NCI-H1105 treated with DMSO at 0.1 percent for 48 hours (cell line): Measurements from ENCODE around the gene GEN1.
"Not testable (repeated sequence)": the region's sequence is repeated elsewhere in the genome, so short reads cannot be mapped to it uniquely, and the experiment has no call there.

Source experiments
- DNase-seq: peaks from one replicate; lab custom pipeline; 2025; lab: John Stamatoyannopoulos, UW

The GEN1 gene

GRCh38 chr2:17799301-17800120, 45.6 kb downstream of the GEN1 start:
- DNase-seq = no peak

GRCh38 chr2:17800219-17800618, 46.3 kb downstream of the GEN1 start:
- peak; percentile 21 for DNase-seq

GRCh38 chr2:17800693-17801458, 46.9 kb downstream of the GEN1 start:
- DNase-seq = peak; percentile 28

GRCh38 chr2:17803497-17803896, 49.6 kb downstream of the GEN1 start:
- DNase-seq = no peak

- no peak for DNase-seq
Observed at GRCh38 chr2:17804358-17804757, 50.4 kb downstream of the GEN1 start.

GRCh38 chr2:17805166-17805565, 51.2 kb downstream of the GEN1 start:
- no peak for DNase-seq

- no peak for DNase-seq
Observed at GRCh38 chr2:17805717-17806363, 51.9 kb downstream of the GEN1 start.

- no peak for DNase-seq
Observed at GRCh38 chr2:17813010-17813741, 59.2 kb downstream of the GEN1 start.

GRCh38 chr2:17813742-17814473, 60.0 kb downstream of the GEN1 start:
- DNase-seq = no peak

- no peak for DNase-seq
Observed at GRCh38 chr2:17814601-17815000, 60.7 kb downstream of the GEN1 start.

GRCh38 chr2:17815468-17816184, 61.7 kb downstream of the GEN1 start:
- DNase-seq = no peak

GRCh38 chr2:17816396-17817245, 62.7 kb downstream of the GEN1 start, which contains the start of gene MSGN1:
TSS of gene MSGN1 (plus strand) at chr2:17816460. CDS start at chr2:17816519, 59 bp downstream.
- no peak for DNase-seq

GRCh38 chr2:17818235-17818815, 64.4 kb downstream of the GEN1 start:
- no peak for DNase-seq

- DNase-seq = no peak
Observed at GRCh38 chr2:17821080-17821479, 67.1 kb downstream of the GEN1 start.

- no peak for DNase-seq
Observed at GRCh38 chr2:17821535-17822444, 67.9 kb downstream of the GEN1 start.

- DNase-seq = no peak
Observed at GRCh38 chr2:17822445-17823117, 68.6 kb downstream of the GEN1 start.

- not testable (repeated sequence) for DNase-seq
Observed at GRCh38 chr2:17823646-17824045, 69.7 kb downstream of the GEN1 start.

GRCh38 chr2:17827316-17827715, 73.4 kb downstream of the GEN1 start:
- DNase-seq = no peak
